Liver (tissue), 9 donors: Measurements from ENCODE around the gene LCE2B. TPM values are rescaled to one million over a fixed set of nuclear protein-coding genes. Genes with fewer than 3 reads are reported as not detected.

ENCODE experiments used
- DNase-seq: peaks from one replicate; pipeline ENCODE4 v3.0.0-alpha.2; 2017; ENCODE audit warnings: low spot score
- H3K27ac ChIP-seq, 2 donors: one replicate each; pipeline ENCODE4 v1.7.0; 2013; ENCODE audit warnings: inconsistent platforms in 2 of 2, low read length in 2 of 2, control low read depth in 1 of 2, low read depth in 1 of 2, mild to moderate bottlenecking in 1 of 2
- H3K27me3 ChIP-seq, 4 donors: one replicate each; pipeline versions ENCODE4 v1.6.1 to v1.7.0; 2013; ENCODE audit warnings: low read length in 3 of 4, inconsistent platforms in 1 of 4, mild to moderate bottlenecking in 1 of 4, moderate library complexity in 1 of 4; ENCODE audit not compliant: control insufficient read depth in 4 of 4, insufficient read depth in 4 of 4
- H3K36me3 ChIP-seq, 4 donors: one replicate each; pipeline versions ENCODE4 v1.6.1 to v1.7.0; 2013; ENCODE audit warnings: low read length in 3 of 4, mild to moderate bottlenecking in 3 of 4, low read depth in 1 of 4, moderate library complexity in 1 of 4; ENCODE audit not compliant: control insufficient read depth in 4 of 4, insufficient read depth in 3 of 4
- H3K4me1 ChIP-seq, 4 donors: one replicate each; pipeline versions ENCODE4 v1.6.1 to v1.7.0; 2013; ENCODE audit warnings: low read length in 3 of 4, mild to moderate bottlenecking in 3 of 4, moderate library complexity in 1 of 4; ENCODE audit not compliant: control insufficient read depth in 4 of 4, insufficient read depth in 4 of 4
- H3K4me3 ChIP-seq, 3 donors: one replicate each; pipeline versions ENCODE4 v1.6.1 to v1.7.0; 2013; ENCODE audit warnings: low read length in 3 of 3, control low read depth in 1 of 3, low read depth in 1 of 3, mild to moderate bottlenecking in 1 of 3
- H3K9ac ChIP-seq, 2 donors: one replicate each; pipeline ENCODE4 v1.7.0; 2013; ENCODE audit warnings: low read length in 2 of 2, mild to moderate bottlenecking in 2 of 2, moderate library complexity in 2 of 2, control low read depth in 1 of 2, low read depth in 1 of 2
- H3K9me3 ChIP-seq, 4 donors: one replicate each; pipeline versions ENCODE4 v1.6.1 to v1.7.0; 2013; ENCODE audit warnings: low read length in 3 of 4; ENCODE audit not compliant: control insufficient read depth in 4 of 4
- ATF3 ChIP-seq: IDR thresholded peaks from 2 replicates; pipeline ENCODE4 v1.6.1; 2016; ENCODE audit warnings: antibody characterized with exemption
- CTCF ChIP-seq: fragments of 150-350 bp; IDR thresholded peaks from 2 replicates; pipeline ENCODE4 v1.5.1; 2017; ENCODE audit warnings: improper control_type of control experiment, low read depth, low read length; ENCODE audit not compliant: missing input control
- EGR1 ChIP-seq, 2 donors: IDR thresholded peaks; 2 replicates each; pipeline ENCODE4 v1.6.1; 2016 to 2018; ENCODE audit warnings: antibody characterized with exemption in 2 of 2, low read depth in 2 of 2
- FOXA1 ChIP-seq: IDR thresholded peaks from 2 replicates; pipeline ENCODE4 v1.6.1; 2016; ENCODE audit warnings: antibody characterized with exemption
- FOXA2 ChIP-seq: IDR thresholded peaks from 2 replicates; pipeline ENCODE4 v1.6.1; 2016; ENCODE audit warnings: antibody characterized with exemption
- GABPA ChIP-seq, 2 donors: IDR thresholded peaks in 1 of 2; conservative IDR thresholded peaks in 1 of 2; 2 replicates each; pipeline ENCODE4 v1.6.1; 2016; ENCODE audit warnings: antibody characterized with exemption in 2 of 2, mild to moderate bottlenecking in 1 of 2, moderate library complexity in 1 of 2
- HNF4A ChIP-seq, 2 donors: conservative IDR thresholded peaks; 2 replicates each; pipeline ENCODE4 v1.6.1; 2016; ENCODE audit warnings: antibody characterized with exemption in 2 of 2, mild to moderate bottlenecking in 2 of 2
- HNF4G ChIP-seq: IDR thresholded peaks from 2 replicates; pipeline ENCODE4 v1.6.1; 2016; ENCODE audit warnings: antibody characterized with exemption
- JUND ChIP-seq, 2 donors: IDR thresholded peaks; 2 replicates each; pipeline ENCODE4 v1.6.1; 2016; ENCODE audit warnings: antibody characterized with exemption in 2 of 2
- MAX ChIP-seq: IDR thresholded peaks from 2 replicates; pipeline ENCODE4 v1.6.1; 2016; ENCODE audit warnings: antibody characterized with exemption
- NR2F2 ChIP-seq: IDR thresholded peaks from 2 replicates; pipeline ENCODE4 v1.6.1; 2016; ENCODE audit warnings: antibody characterized with exemption
- RAD21 ChIP-seq, 2 donors: IDR thresholded peaks; 2 replicates each; pipeline ENCODE4 v1.6.1; 2016; ENCODE audit warnings: antibody characterized with exemption in 2 of 2, mild to moderate bottlenecking in 2 of 2
- REST ChIP-seq: IDR thresholded peaks from 2 replicates; pipeline ENCODE4 v1.6.1; 2016; ENCODE audit warnings: antibody characterized with exemption, mild to moderate bottlenecking
- RXRA ChIP-seq, 2 donors: IDR thresholded peaks; 2 replicates each; pipeline ENCODE4 v1.6.1; 2017 to 2018; ENCODE audit warnings: antibody characterized with exemption in 2 of 2, mild to moderate bottlenecking in 1 of 2
- SP1 ChIP-seq: IDR thresholded peaks from 2 replicates; pipeline ENCODE4 v1.6.1; 2018; ENCODE audit warnings: antibody characterized with exemption, mild to moderate bottlenecking
- TAF1 ChIP-seq: conservative IDR thresholded peaks from 2 replicates; pipeline ENCODE4 v1.6.1; 2016; ENCODE audit warnings: antibody characterized with exemption, mild to moderate bottlenecking
- YY1 ChIP-seq: IDR thresholded peaks from 2 replicates; pipeline ENCODE4 v1.6.1; 2016; ENCODE audit warnings: antibody characterized with exemption, mild to moderate bottlenecking
- ZBTB33 ChIP-seq: IDR thresholded peaks from 2 replicates; pipeline ENCODE4 v1.6.1; 2016; ENCODE audit warnings: antibody characterized with exemption
- WGBS: extraction: QIAGEN DNeasy Blood & Tissue Kit; methylation state at CpG from one replicate; pipeline ENCODE4 v1.1.7; 2013; 5-methylcytosine and 5-hydroxymethylcytosine counted together
- polyA plus RNA-seq, 2 donors: library from polyadenylated mRNA; stranded (reverse) in 1 of 2; unstranded in 1 of 2; fragments of 200-250 nt in 1 of 2; fragments of >200 nt in 1 of 2; fragmentation: Nextera tagmentation in 1 of 2; extraction: Ambion mirVana in 1 of 2; gene quantifications; one replicate each; pipeline versions ENCODE4 v1.2.1 to v1.2.3, GENCODE V29; 2013 to 2015
- total RNA-seq, 2 donors: library from RNA; depleted of rRNA; stranded (reverse); fragments of >200 nt; gene quantifications; one replicate each; pipeline ENCODE4 v1.2.3, GENCODE V29; 2014
- donor health status: healthy.
- donor health status: healthy.
- donor health status: healthy.
- donor health status: healthy.
- donor health status: healthy.

The LCE2B gene
- total and polyA plus RNA-seq, 4 donors = not detected

- TF ChIP-seq NR2F2 (no peak), EGR1 (IDR thresholded peaks at IDR 0.05; ENCODE audit: low read depth in 2 of 2) (no peak), GABPA (IDR thresholded peaks at IDR 0.05 in 1 of 2, conservative IDR thresholded peaks at IDR 0.05 in 1 of 2) (no peak), RXRA (IDR thresholded peaks at IDR 0.05) (no peak), TAF1 (no peak), JUND (IDR thresholded peaks at IDR 0.05) (no peak), ATF3 (no peak), HNF4G (no peak), FOXA1 (no peak), YY1 (no peak), ZBTB33 (no peak), SP1 (no peak), REST (no peak), RAD21 (IDR thresholded peaks at IDR 0.05) (no peak), MAX (no peak), FOXA2 (no peak)
- H3K27ac ChIP-seq = no peak overlapping the region
- H3K4me1 ChIP-seq = no peaks in the 10 kb centered on the region
- no peak for DNase-seq
- H3K9ac ChIP-seq = no peak overlapping the region
- H3K4me3 ChIP-seq = no peak overlapping the region
- WGBS = 65% methylated on average over 3 of the region's 3 CpGs
- H3K36me3 ChIP-seq = no peaks in the 10 kb centered on the region
- H3K27me3 ChIP-seq = no peaks in the 10 kb centered on the region
- H3K9me3 ChIP-seq = peaks cover 0 to 3% (median 0%) of the 10 kb centered on the region in 4 donors
These were observed 42.0 kb upstream of the LCE2B start for GRCh38 chr1:152643945-152644344.

GRCh38 chr1:152645146-152645545, 40.8 kb upstream of the LCE2B start:
- H3K27ac ChIP-seq = no peak overlapping the region
- no peaks in the 10 kb centered on the region for H3K4me1 ChIP-seq
- 59% methylated on average over 3 of the region's 3 CpGs for WGBS

More at GRCh38 chr1:152645146-152645545, 40.8 kb upstream of the LCE2B start:
- no peaks in the 10 kb centered on the region for H3K27me3 ChIP-seq
- H3K9ac ChIP-seq = no peak overlapping the region
- no peaks in the 10 kb centered on the region for H3K36me3 ChIP-seq
- no peak for DNase-seq
- TF ChIP-seq YY1 (no peak), HNF4A (conservative IDR thresholded peaks at IDR 0.05) (no peak), ATF3 (no peak), CTCF (no peak), HNF4G (no peak), TAF1 (no peak), FOXA2 (no peak), SP1 (no peak), FOXA1 (no peak), MAX (no peak)
- no peak overlapping the region for H3K4me3 ChIP-seq
- H3K9me3 ChIP-seq = no peaks in the 10 kb centered on the region
